ENCODE data around the gene PCTP. TPM values are rescaled to one million over a fixed set of nuclear protein-coding genes. Genes with fewer than 3 reads are reported as not detected.

The PCTP gene
- total RNA-seq, 1 donor from 2014 or later: 6.5 TPM

DNA sequence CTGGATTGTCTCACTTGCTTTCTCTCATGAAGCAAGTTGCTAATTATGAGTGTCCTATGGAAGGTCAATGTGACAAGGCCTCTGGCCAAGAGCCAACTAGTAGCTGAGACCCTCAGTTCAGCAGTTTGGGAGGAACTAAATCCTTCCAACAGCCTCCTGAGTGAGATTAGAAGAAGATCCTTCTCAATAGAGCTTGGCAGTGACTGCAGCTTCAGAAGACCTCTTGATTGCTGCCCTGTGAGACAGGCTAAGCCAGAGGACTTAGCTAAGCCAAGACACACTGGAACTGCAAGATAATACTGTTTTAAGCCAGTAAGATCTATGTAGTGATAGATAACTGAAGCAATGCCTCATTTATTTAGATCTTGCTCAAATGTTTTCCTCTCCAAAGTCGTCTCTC is 34.3 kb downstream of the PCTP start:
- intact Hi-C loops (cut with micrococcal nuclease): no loop called here

- intact Hi-C loops (cut with micrococcal nuclease): no loop called here
These were observed 42.4 kb downstream of the PCTP start for GRCh38 chr17:55793272-55793671.

DNA sequence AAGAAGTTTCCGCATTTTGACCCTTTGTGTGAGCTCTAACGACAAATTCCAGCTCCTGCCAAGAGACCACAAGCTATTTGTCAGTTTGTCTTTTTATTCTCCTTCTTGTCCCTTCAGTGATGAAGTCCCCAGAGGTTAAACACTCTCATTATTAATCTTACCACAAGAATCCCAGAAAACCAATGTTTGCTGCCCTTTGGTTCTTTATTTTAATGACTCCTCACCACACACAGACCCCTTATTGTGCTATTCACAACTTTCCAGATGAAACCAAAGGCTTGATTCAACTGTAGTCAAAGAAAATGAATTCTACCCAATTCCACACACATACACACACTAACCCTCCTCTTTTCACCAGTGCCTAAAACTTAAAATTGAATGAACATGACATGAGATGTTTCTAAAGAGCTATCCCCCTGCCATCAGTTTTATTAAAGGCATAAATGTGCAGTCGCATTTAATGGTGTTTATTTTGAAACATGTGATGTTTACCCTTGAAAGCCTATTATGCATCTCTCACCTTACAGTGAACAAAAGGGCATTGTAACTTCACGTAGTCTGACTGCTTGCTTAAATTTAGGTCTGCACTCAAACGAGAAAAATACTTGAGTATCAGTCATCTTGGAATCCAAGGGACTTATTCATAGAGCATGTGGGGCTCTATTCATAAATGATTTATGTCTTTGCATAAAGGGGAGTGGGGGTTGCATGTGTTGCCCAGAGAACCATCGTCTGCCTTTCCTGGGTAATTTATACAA is 44.1 kb downstream of the PCTP start:
- intact Hi-C loops (cut with micrococcal nuclease): no loop called here

DNA sequence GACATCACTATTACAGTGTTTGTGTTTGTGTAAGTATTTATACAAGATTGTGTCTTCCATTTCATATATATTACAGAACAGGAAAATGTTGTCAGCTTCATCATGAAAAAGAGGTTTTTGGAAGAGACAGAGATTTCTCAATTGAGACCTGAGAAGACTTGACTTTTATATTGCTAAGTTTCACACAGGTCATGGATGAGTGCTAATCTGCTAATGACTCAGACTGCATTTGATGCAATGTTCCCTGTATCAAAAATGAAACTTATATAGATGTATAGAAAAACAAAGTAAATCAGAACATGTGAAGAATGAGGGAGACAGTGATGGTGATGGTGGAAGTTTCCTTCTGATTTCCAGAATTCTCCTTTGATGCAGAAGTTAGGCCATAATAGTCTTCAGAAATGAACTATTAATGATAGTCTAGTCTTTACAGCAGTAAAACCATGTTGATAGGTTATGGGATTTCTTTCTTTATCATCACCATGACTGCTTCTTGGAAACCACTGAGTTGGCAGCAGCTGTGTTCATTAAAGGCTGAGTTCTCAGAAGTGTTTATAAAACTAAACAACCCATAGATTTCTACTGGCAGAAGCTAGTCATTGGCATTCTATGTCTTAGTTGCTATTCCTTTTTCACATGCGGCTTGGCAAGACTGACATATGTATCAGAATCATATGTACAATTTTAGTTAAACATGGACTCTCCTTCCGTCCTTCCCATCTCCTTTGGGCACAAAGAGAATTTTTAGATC is 56.1 kb downstream of the PCTP start:
- intact Hi-C loops (cut with micrococcal nuclease): no loop called here

DNA sequence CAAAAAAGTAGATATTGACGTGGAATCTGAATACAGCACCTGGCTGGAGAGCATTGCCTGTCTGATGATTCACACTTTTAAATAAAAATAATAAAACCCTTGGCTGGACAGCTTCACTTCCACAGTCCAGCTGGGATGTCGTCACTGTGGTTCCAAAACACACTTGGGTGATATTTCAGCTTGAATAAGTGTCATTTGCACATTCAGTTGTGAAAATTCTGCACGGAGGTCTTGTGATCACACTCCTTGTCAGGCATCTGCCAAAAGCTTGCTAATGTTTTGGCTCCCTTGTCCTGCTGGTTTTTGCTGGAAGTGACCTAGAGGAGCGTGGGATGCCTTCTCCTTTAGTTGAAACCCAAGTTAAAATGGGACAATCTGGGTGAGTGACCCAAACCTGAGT is 60.7 kb downstream of the PCTP start:
- intact Hi-C loops (cut with micrococcal nuclease): no loop called here

DNA sequence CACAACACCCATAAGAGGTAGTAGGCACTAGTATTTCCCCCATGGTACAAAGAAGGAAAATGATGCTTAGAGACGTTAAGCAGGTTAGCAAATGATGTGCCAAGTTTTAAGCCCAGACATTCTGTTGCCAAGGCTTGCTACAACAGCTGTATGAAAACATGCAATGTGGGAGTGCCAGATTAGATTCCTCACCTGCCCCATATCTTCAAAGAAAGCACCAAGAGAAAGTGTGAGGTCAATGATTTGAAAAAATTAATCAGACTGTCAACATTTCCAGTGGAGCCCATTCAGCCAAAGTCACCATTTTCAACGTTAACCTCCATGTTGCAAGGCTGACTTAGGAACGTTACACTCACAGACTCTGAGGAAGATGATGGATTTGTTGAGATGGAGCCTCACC is 61.5 kb downstream of the PCTP start:
- intact Hi-C loops (cut with micrococcal nuclease): no loop called here

DNA sequence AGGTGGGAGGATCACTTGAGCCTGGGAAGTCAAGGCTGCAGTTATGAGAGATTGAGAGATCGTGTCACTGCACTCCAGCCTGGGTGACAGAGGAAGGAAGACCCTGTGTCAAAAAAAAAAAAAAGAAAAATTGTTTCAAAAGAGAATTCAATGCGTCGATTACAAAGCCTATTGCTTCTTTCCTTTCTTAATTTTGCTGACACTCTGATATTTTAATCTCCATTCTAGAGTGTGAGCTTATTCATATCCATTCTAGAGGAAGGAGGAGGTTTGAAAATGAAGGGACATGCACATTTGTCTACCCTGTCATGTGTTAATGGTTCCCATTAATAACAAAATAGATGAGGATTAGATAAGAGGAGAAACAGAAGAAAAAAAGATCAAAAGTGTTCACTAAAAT is 63.1 kb downstream of the PCTP start:
- intact Hi-C loops (cut with micrococcal nuclease): no loop called here

DNA sequence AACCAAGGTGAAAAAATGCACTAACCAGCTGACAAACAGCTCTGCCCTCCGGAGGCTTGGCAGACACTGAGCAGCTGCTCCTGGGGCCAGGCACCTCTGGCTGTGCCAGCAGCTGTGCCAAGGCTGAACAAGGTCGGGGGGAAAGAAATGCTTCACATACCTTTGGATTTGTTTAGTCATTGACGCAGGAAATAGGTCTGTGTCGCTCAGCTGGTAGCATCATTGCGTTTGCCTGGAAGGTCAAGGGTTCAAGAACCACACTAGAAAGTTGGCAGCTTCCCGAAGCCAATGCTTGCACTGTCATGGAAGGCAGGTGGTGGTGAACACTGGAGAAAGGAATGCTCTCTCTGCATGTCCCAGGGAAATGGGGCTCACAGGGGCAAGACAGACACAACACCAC is 63.5 kb downstream of the PCTP start:
- intact Hi-C loops (cut with micrococcal nuclease): no loop called here

DNA sequence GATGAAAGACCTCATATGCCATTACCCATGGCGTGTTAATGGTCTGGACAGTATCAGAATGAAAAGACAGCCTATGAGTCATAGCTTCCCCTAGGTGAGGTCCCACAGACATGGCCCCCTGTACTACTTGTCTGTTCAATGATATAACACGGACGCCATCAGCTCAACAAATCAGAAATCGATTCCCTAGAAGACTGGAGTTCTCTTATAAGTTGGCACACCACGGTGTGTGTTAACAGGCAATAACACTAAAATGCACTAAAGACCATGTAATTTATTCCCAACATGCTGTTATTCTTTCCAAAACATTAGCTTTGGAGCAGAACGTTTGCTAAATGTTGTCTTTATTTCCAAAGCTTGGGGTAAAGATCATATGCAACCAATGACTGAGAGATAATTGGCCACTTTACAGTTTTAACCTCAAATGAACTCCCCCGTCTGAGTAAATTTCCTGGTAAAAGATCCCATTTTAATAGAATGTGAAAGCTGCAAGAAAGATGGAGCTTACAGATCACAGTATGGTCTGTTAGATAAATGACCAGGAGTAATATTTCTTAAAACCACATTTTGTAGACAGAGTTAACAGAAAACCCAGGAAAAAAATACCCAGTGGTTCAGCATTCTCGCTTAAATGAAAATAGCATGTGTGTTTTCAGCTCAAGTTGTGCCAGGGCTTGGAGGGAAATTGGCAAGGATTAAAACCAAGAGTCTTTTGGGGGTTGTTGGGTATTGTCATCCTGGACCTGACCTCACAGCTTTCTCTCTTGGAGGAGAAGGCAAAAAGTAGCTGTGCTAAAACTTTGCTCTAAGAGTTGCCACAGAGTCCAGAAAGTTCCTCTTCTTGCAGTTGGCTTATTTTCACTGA is 65.9 kb downstream of the PCTP start:
- intact Hi-C loops (cut with micrococcal nuclease): no loop called here

DNA sequence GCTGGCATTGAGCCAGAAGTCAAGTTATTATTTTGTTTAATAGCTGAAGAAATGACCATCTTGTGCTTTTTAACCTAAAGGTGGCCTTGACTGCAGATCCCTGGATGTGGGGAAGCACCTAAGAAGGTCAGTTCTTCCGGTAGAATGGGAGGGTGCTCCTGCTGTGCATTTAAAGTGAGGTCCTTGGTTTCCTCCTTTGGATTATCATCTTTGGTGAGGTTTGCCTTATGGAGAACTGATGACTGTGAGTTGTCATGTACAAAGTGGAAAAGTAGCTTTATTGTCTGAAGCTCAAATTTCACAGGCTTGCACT is 66.5 kb downstream of the PCTP start:
- intact Hi-C loops (cut with micrococcal nuclease): no loop called here

DNA sequence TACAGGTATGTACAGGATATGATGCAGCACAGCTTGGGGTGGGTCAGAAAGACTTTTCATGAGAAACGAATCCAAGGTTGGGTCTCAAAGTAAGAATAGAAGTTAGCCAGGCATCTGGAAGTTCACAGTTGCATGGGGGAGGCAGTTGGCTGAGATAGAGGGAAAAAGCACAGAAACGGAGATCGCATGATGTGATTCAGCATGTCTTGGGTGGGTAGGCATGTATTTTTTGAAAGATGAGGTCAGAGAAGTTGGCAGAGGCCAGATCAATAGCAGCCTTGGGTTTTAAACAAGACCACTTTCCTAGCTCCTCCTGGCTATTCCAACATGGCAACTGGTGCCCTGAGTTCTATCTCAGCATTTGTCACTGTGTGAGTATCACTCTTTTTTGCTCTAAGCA is 67.2 kb downstream of the PCTP start:
- intact Hi-C loops (cut with micrococcal nuclease): no loop called here

GRCh38 chr17:55818451-55819375 is 67.9 kb downstream of the PCTP start:
- intact Hi-C loops (cut with micrococcal nuclease): no loop called here

DNA sequence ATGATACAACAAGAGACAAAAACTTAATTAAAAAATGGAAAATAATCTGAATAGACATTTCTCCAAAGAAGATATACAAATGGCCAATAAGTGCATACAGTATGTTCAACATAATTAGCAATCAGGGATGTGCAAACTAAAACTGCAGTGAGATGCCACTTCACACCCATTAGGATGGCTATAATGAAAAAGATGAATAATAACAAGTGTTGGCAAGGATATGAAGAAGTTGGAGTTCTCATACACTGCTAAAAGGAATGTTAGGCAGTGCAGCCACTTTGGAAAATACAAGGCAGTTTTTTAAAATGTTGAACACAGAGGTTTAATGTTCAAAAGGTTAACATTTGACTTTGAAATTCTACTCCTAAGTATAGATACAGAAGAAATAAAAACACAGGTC is 69.8 kb downstream of the PCTP start:
- intact Hi-C loops (cut with micrococcal nuclease): no loop called here

DNA sequence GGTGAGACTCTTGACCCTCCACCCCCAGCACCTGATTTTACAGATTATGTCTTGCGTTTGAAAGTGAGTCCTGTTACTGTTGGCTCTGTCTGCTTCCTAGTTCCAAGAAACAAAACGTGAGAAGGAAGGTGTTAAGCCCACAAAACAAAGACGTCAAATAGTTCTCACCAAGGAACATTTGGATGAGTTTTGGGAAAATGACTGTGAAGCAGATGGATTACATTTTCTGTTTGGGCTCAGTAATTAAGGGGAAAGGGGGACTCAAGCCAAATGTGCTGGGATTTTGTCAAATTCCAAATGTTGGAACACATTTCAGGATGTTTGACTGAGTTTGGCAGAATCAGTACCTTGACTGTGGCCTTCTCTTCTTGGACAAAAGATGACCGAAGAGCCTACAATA is 71.2 kb downstream of the PCTP start:
- intact Hi-C loops (cut with micrococcal nuclease): no loop called here

DNA sequence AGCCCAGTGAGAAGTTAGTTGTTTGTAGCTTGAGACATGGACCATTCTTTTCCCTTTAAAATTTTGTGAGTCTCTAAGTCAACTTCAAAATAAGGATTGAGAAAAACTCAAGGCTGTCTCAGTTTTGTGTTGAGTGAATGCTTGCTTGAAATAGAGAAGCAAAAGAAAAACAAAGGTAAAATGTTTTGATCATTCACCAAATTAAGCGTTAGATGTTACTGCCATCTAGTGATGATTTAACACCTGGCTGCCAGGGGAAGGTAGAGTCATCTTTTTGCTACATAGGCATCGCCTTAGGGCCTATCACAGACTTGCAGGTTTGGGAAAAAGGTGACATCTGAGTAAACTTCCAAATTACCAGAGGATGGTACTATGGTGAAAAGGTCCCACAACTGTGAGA is 74.4 kb downstream of the PCTP start:
- intact Hi-C loops (cut with micrococcal nuclease): loop anchor here (1.0 kb wide), 1 partner anchor 299 kb away; no protein-coding TSS in a partner anchor

Other genes starting within 250 kb of the PCTP start
- gene SMIM36, start 239.6 kb upstream of the PCTP start, total RNA-seq: not detected in 2 replicates
- gene TMEM100, start 28.2 kb upstream of the PCTP start, total RNA-seq: not detected in 2 replicates

All from T-helper 1 cell treated with Interleukin-12 subunit alpha and Interleukin-12 subunit beta and Interleukin-4 antibody, amounts not matched to agents 30 ng/mL and 1 ng/mL, for 36 hours (primary cell).